HAP-1 (cell line): Measurements from ENCODE around the gene ZNF512.

Experiments used
- DNase-seq, 2 experiments: peaks; one replicate each; pipeline ENCODE4 v3.0.0-alpha.2; 2016 to 2020; ENCODE audit warnings: low spot score in 2 of 2
- H3K27me3 ChIP-seq: fragments of 250-450 bp; sonication (Bioruptor Pico); 2 replicates; pipeline ENCODE4 v1.5.1; 2020; ENCODE audit warnings: low read depth, mild to moderate bottlenecking, moderate library complexity
- H3K36me3 ChIP-seq: fragments of 250-450 bp; sonication (Bioruptor Pico); replicated peaks from 2 replicates; pipeline ENCODE4 v1.5.1; 2020; ENCODE audit warnings: mild to moderate bottlenecking
- H3K4me1 ChIP-seq: fragments of 250-450 bp; sonication (Bioruptor Pico); 2 replicates; pipeline ENCODE4 v1.5.1; 2020; ENCODE audit warnings: mild to moderate bottlenecking
- H3K4me3 ChIP-seq: fragments of 250-450 bp; sonication (Bioruptor Pico); 2 replicates; pipeline ENCODE4 v1.5.1; 2020; ENCODE audit warnings: mild to moderate bottlenecking, moderate library complexity
- H3K9me3 ChIP-seq: fragments of 250-450 bp; sonication (Bioruptor Pico); 2 replicates; pipeline ENCODE4 v1.5.1; 2020; ENCODE audit warnings: mild to moderate bottlenecking, moderate library complexity
- in situ Hi-C: fragments of 300-500 bp; cut with MboI; formaldehyde crosslinking; loops from 3 replicates; pipeline ENCODE4 v1.14.3; 2020; ENCODE audit warnings: low sequenced_read_pairs, inconsistent platforms, mixed read lengths

Gene ZNF512

GRCh38 chr2:27569398-27569797 is 13.4 kb upstream of the ZNF512 start:
- no peak for DNase-seq
- Histone ChIP-seq H3K27me3 (peaks cover 5% of the 10 kb centered on the region), H3K36me3 (no peaks in the 10 kb centered on the region), H3K4me1 (no peaks in the 10 kb centered on the region), H3K9me3 (no peaks in the 10 kb centered on the region), H3K4me3 (no peak overlapping the region)
- in situ Hi-C loops: no loop called here

GRCh38 chr2:27571197-27571596 is 11.6 kb upstream of the ZNF512 start:
- Histone ChIP-seq H3K36me3 (no peaks in the 10 kb centered on the region), H3K4me3 (no peak overlapping the region), H3K4me1 (no peaks in the 10 kb centered on the region), H3K9me3 (no peaks in the 10 kb centered on the region), H3K27me3 (peaks cover 2% of the 10 kb centered on the region; the same call in 1 of the 2 replicates)
- no peak for DNase-seq
- in situ Hi-C loops: no loop called here

- Histone ChIP-seq H3K4me3 (no peak overlapping the region), H3K4me1 (no peaks in the 10 kb centered on the region), H3K36me3 (no peaks in the 10 kb centered on the region), H3K9me3 (no peaks in the 10 kb centered on the region), H3K27me3 (peaks cover 2% of the 10 kb centered on the region; the same call in 1 of the 2 replicates)
- in situ Hi-C loops: no loop called here
- no peak for DNase-seq
These were observed 11.2 kb upstream of the ZNF512 start for GRCh38 chr2:27571681-27572080.

- no peaks in the 10 kb centered on the region for H3K4me1 ChIP-seq
- in situ Hi-C loops: no loop called here
- DNase-seq: no peak
- no peak overlapping the region for H3K4me3 ChIP-seq
- H3K27me3 ChIP-seq: peaks cover 2% of the 10 kb centered on the region; the same call in 1 of the 2 replicates
- no peaks in the 10 kb centered on the region for H3K36me3 ChIP-seq
- H3K9me3 ChIP-seq: no peaks in the 10 kb centered on the region; the same call in 1 of the 2 replicates
These were observed 10.4 kb upstream of the ZNF512 start for GRCh38 chr2:27572439-27572838.

GRCh38 chr2:27572998-27573429 is 9.8 kb upstream of the ZNF512 start:
- Histone ChIP-seq H3K27me3 (peaks cover 2% of the 10 kb centered on the region; the same call in 1 of the 2 replicates), H3K9me3 (no peaks in the 10 kb centered on the region; the same call in 1 of the 2 replicates), H3K4me1 (no peaks in the 10 kb centered on the region), H3K36me3 (no peaks in the 10 kb centered on the region), H3K4me3 (no peak overlapping the region)
- in situ Hi-C loops: no loop called here
- no peak for DNase-seq

GRCh38 chr2:27573452-27573851 is 9.4 kb upstream of the ZNF512 start:
- Histone ChIP-seq H3K9me3 (no peaks in the 10 kb centered on the region; the same call in 1 of the 2 replicates), H3K36me3 (no peaks in the 10 kb centered on the region), H3K4me1 (no peaks in the 10 kb centered on the region), H3K27me3 (peaks cover 2% of the 10 kb centered on the region; the same call in 1 of the 2 replicates), H3K4me3 (no peak overlapping the region)
- DNase-seq: no peak
- in situ Hi-C loops: no loop called here

- H3K4me3 ChIP-seq: no peak overlapping the region
- DNase-seq: no peak
- H3K36me3 ChIP-seq: 0 out of 2 replicates have a peak, but pooled peaks cover 3% of the 10 kb centered on the region
- in situ Hi-C loops: no loop called here
- H3K27me3 ChIP-seq: no peaks in the 10 kb centered on the region
- H3K9me3 ChIP-seq: no peaks in the 10 kb centered on the region; the same call in 1 of the 2 replicates
- peaks cover 16% of the 10 kb centered on the region for H3K4me1 ChIP-seq
These were observed 1.3 kb upstream of the ZNF512 start for GRCh38 chr2:27581417-27582128.

GRCh38 chr2:27582129-27582694 is 630 bp upstream of the ZNF512 start:
- no peaks in the 10 kb centered on the region; the same call in 1 of the 2 replicates for H3K9me3 ChIP-seq
- DNase-seq: no peak
- 0 out of 2 replicates have a peak, but pooled peaks cover 3% of the 10 kb centered on the region for H3K36me3 ChIP-seq
- peak overlapping the region; percentile 65 for H3K4me3 ChIP-seq
- H3K27me3 ChIP-seq: no peaks in the 10 kb centered on the region
- H3K4me1 ChIP-seq: peaks cover 16% of the 10 kb centered on the region
- in situ Hi-C loops: no loop called here

GRCh38 chr2:27583390-27583915 is 611 bp downstream of the ZNF512 start:
- H3K9me3 ChIP-seq: no peaks in the 10 kb centered on the region; the same call in 1 of the 2 replicates
- 0 out of 2 replicates have a peak, but pooled peaks cover 3% of the 10 kb centered on the region for H3K36me3 ChIP-seq
- H3K27me3 ChIP-seq: no peaks in the 10 kb centered on the region
- peaks cover 16% of the 10 kb centered on the region for H3K4me1 ChIP-seq
- H3K4me3 ChIP-seq: peak overlapping the region; percentile 65
- in situ Hi-C loops: no loop called here
- DNase-seq: no peak

- DNase-seq: no peak
- Histone ChIP-seq H3K9me3 (peaks cover 2% of the 10 kb centered on the region), H3K4me1 (peaks cover 16% of the 10 kb centered on the region), H3K27me3 (no peaks in the 10 kb centered on the region), H3K4me3 (peak overlapping the region; percentile 65), H3K36me3 (0 out of 2 replicates have a peak, but pooled peaks cover 3% of the 10 kb centered on the region)
- in situ Hi-C loops: no loop called here
These were observed 1.8 kb downstream of the ZNF512 start for GRCh38 chr2:27584597-27584996.

- Histone ChIP-seq H3K4me1 (peaks cover 16% of the 10 kb centered on the region), H3K27me3 (no peaks in the 10 kb centered on the region), H3K36me3 (0 out of 2 replicates have a peak, but pooled peaks cover 3% of the 10 kb centered on the region), H3K4me3 (no peak overlapping the region), H3K9me3 (peaks cover 13% of the 10 kb centered on the region)
- no peak for DNase-seq
- in situ Hi-C loops: no loop called here
These were observed 4.2 kb downstream of the ZNF512 start for GRCh38 chr2:27587025-27587424.

GRCh38 chr2:27588308-27588707 is 5.5 kb downstream of the ZNF512 start:
- H3K4me1 ChIP-seq: peaks cover 12% of the 10 kb centered on the region; the same call in 1 of the 2 replicates
- no peaks in the 10 kb centered on the region for H3K27me3 ChIP-seq
- H3K9me3 ChIP-seq: peaks cover 17% of the 10 kb centered on the region
- in situ Hi-C loops: no loop called here
- DNase-seq: no peak
- no peak overlapping the region for H3K4me3 ChIP-seq
- H3K36me3 ChIP-seq: 0 out of 2 replicates have a peak, but pooled peaks cover 3% of the 10 kb centered on the region

- Histone ChIP-seq H3K9me3 (peaks cover 28% of the 10 kb centered on the region), H3K4me1 (no peaks in the 10 kb centered on the region), H3K27me3 (no peaks in the 10 kb centered on the region), H3K36me3 (no peaks in the 10 kb centered on the region; the same call in 1 of the 2 replicates), H3K4me3 (no peak overlapping the region)
- no peak for DNase-seq
- in situ Hi-C loops: no loop called here
These were observed 8.9 kb downstream of the ZNF512 start for GRCh38 chr2:27591745-27592144.

- peaks cover 7% of the 10 kb centered on the region; the same call in 1 of the 2 replicates for H3K36me3 ChIP-seq
These were observed 10.4 kb downstream of the ZNF512 start for GRCh38 chr2:27593240-27593639.

More at GRCh38 chr2:27593240-27593639, 10.4 kb downstream of the ZNF512 start:
- in situ Hi-C loops: no loop called here
- Histone ChIP-seq H3K4me3 (no peak overlapping the region), H3K4me1 (no peaks in the 10 kb centered on the region), H3K27me3 (no peaks in the 10 kb centered on the region), H3K9me3 (peaks cover 28% of the 10 kb centered on the region)
- DNase-seq: no peak
